ENCODE results near the gene DUS3L.

Gene DUS3L

DNA sequence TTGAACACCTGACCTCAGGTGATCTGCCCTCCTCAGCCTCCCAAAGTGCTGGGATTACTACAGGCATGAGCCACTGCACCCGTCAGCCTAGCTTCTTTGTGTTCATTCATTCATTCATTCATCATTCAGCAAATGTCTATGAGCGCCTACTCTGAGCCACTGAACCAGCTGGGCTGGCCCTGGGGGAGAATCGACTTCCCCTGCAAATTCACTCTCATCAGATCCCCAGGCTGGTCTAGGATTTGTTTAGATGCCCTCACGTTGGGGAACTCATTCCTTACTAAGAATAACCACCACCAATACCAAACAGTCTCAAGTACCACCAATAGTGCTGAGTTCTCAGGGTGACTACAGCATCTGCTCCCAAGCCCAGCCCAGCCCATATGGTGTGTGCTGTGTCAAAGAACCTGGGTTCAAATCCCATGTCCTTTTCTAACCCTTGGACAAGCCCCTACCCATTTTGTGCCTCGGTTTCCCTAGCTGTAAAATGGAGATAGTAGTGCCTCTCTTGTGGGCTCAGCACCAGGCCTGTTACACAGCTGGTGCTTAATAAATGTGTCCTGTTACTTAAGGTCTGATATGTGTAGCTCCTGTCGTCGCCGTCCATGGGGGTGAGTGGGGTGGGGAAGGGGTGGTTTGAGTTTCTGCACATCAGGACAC, 30.7 kb upstream of the DUS3L start:
- no peak for DNase-seq

DNA sequence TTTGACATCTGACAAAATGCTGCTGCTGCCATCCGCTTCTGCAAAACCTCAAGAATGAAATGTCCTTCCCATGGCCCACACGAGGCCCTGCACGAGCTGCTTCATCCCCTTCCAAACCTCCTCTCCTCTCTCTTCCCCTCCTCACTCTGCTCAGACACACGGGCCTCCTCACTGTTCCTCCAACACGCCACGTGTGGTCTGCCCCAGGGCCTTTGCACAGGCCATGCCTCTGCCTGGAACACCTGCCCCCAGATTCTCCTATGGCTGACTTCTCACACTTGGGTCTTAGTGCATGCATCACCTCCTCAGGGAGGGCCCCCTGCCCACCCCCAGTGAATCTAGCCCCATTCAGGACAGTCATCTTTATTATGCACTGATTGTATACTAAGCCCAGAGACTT, 29.8 kb upstream of the DUS3L start:
- DNase-seq: no peak

DNA sequence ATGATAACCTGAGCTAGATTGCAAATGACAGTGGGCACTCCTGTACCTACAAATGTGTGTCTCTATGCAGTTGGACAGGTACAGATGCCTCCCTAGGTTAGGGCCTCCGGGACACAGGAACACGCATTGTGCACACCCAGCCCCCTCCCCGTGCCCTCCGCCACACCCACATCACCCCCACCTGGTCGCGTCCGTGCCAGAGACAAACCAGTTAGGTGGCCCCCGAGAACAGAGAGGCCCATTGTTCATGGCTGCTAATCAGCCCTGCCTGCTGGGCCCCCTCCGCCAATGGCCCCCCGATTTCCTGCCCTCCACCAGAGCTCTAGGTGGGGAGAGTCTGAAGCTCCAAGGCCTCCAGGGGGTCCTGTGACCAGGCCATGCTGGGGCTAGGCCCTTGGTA, 27.6 kb upstream of the DUS3L start:
- no peak for DNase-seq

DNA sequence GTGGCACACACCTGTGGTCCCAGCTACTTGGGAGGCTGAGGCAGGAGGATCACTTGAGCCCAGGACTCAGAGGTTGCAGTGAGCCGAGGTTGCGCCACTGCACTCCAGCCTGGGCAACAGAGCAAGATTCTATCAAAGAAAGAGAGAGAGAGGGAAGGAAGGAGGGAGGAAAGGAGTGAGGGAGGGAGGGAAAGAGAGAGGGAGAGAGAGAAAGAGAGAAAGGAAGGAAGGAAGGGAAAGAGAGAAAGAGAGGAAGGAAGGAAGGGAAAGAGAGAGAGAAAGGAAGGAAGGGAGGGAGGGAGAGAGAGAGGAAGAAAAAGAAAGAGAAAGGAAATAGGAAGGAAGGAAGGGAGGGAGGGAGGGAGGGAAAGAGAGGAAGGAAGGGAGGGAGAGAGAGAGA, 26.3 kb upstream of the DUS3L start:
- DNase-seq: no peak

DNA sequence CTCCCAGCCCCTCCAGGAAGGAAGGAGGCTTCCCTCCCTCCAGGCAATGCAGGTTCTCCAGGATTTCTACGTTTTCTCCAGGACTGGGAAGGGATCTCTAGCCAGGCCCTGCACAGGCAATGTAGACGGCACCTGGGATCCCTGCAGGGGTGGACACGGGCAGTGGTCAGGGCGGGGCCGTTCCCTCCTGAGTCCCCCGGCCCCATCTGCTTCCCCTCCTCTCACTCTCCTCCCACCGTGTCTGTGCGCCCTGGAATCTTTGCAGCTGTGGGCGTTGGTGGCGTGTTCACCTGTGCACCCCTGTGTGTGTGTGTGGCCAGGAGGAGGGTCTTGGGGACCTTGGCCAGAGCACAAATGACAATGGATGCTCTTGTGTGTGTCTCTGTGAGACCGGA, 23.9 kb upstream of the DUS3L start:
- no peak for DNase-seq

DNA sequence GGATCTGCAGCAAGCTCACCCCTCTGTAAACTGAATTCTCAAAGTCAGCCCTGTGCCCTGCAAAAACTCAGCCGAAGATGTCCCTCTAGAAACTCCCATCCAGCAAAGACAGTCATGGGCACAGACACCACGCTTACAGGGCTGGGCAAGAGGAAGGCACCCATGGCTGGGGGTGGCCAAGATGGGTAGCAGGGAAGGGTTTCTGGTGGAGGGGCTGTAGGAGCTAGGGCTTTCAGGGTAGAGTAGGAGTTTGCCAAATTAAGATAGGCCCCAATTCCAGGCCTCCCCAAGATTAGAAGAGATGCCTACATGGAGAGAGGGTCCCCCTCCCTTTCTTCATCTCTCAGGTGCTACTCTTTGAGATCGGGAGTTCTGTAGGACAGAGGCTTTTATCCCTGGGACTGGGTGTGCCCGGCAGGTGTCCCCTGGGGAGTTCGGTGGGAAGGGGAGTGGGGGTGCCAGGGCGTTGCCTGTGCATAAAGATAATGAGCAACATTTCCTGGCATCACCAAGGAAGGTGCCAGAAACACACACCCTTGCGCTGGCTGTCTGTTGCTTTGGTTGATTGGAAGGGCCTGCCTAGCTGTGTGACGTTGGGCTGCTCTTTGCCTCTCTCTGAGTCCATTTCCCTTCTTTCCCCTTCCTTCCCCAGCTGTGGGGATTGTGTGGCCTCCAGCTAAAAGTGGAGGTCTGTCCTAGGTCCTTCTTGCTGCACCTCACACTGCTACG, 23.3 kb upstream of the DUS3L start:
- no peak for DNase-seq

DNA sequence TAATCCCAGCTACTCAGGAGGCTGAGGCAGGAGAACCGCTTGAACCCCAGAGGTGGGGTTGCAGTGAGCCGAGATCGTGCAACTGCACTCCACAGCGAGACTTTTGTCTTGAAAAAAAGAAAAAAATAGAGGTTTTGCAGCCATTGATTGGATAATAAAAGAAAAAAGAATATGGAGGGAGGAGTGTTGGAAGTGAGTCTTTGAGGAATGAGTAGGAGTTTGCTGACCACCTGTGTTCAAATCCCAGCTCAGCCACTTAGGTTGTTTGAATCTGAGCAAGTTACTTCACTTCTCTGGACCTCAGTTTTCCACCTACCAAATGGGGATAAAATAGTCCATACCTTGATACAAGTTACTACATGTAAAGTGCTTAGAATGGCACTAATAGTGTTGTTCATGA, 20.2 kb upstream of the DUS3L start:
- no peak for DNase-seq

DNA sequence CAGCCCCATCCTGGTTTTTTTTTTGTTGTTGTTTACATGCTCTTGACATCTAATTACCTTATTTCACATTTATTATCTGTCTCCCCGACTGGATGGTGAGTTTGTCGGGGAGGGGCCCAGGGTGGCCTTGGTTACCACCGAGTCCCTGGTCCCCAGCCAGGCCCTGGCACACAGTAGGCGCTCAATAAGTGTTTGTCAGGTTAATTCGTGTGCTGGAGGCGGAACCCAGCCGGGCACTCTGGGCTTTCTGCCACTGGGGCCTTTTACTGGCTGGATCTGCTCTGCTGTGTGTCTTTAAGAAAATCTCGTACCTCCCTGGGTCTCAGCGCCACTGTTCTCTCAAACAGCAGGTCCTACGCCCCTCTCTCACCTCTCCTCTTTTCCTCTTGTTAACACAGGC, 18.5 kb upstream of the DUS3L start:
- DNase-seq: no peak

DNA sequence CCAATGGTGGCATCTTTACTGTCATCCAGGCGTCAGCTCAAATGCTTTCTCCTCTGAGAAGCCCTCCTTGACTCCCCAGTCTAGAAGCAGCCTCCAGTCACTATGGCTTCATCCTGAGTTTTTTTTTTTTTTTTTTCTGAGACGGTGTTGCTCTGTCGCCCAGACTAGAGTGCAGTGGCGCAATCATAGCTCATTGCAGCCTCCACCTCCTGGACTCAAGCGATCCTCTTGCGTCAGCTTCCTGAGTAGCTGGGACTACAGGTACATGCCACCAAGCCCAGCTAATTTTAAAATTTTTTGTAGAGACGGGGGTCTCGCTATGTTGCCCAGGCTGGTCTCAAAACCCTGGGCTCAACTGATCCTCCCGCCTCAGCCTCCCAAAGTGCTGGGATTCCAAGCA, 18.1 kb upstream of the DUS3L start:
- DNase-seq: no peak

DNA sequence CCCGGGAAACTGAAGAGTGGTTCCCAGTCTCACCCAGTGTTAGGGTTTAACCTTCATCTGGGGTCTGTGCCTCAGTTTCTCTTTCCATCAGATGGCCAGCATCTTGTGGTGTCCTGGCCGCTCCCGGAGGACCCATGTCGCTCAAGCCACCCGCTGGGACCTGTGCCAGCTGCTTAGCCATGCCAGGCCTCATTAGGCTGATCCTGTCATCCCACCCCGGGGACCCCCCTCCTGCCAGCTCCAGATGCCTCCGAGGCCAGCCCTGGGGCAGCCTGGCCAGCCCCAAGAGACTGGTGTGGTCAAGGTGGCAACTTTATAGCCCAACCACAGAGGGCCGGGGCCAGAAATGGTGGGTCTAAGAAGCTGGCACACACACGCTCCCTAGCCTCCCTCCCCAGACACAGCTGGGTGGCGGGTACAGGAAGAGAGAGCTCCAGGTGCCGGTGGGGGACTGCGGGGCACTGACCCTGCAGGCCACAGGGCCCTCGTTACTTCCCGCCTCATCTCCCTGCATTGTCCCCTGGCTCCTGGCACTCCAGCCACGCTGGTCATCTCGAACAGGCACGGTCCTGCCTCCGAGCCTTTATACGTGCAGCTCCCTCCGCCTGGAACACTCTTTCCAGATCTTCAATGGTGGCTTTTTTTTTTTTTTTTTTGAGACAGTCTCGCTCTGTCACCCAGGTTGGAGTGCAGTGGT, 17.3 kb upstream of the DUS3L start:
- no peak for DNase-seq

DNA sequence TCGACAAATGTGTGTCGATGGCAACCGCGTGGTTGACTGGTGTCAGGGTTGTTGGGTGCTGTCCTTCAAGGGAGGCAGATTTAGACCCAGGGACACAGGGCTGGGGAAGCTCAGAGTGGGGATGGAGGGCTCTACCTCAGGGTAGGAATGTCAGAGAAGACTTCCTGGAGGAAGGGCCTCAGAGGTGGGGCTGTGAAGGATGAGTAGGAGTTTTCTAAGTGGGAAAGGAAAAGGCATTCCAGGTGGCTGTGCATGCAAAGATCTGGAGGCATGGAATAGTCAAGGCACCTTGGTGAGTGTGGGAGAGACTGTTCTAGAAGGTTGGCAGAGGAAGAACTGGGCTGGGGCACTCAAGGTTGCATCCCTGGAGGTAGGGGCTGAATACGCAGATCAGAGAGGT, 15.9 kb upstream of the DUS3L start:
- DNase-seq: no peak

DNA sequence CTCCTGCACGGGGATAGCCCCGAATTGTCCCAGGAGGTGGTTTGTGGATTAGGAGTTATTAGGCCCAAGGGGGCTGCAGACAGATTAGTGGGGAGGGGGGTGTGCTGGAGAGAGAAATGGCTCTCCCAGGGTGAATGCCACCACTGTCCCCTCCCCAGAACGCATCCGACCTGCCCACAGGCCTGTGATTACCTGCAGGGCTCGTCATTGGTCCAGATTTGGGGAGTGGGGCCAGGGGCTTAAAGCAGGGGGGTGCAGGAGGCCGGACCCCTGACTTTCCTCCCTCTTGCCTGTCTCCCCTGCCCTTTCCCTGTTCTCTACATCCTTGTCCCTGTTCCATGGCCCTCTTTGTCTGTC, 15.1 kb upstream of the DUS3L start:
- DNase-seq: no peak

DNA sequence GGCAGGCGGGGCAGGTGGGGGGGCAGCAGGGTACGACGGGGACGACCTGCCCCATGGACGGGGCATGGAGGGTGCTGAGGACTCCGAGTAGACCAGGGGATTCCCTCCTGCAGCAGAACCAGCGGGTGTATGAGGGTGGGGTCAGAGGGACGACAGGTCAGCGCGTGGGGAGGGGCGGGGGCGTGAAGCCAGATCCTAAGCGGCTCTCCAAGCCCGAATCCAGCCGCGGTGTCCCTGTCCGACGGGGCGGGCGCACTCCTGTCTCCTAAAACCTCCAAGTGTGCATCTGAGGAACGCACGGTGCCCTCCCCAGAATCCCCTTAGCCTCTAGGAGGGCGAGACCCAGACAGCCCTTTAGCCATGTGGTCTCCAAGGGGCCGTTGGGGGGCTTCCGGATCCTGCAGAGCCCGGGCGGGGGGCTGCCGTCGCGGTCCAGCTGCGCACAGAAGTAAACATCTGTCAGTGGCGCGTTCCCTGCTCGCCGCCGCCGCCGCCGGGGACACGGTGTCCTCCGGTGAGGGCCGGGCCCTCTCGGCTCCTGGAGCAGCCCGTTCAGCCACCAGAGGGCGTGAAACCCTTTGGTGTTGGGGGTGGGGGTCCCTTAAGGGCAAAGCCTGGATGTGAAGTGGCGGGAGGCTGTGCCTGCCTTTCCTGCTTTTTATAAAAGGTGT, 14.6 kb upstream of the DUS3L start:
- peak; percentile 68 for DNase-seq

DNA sequence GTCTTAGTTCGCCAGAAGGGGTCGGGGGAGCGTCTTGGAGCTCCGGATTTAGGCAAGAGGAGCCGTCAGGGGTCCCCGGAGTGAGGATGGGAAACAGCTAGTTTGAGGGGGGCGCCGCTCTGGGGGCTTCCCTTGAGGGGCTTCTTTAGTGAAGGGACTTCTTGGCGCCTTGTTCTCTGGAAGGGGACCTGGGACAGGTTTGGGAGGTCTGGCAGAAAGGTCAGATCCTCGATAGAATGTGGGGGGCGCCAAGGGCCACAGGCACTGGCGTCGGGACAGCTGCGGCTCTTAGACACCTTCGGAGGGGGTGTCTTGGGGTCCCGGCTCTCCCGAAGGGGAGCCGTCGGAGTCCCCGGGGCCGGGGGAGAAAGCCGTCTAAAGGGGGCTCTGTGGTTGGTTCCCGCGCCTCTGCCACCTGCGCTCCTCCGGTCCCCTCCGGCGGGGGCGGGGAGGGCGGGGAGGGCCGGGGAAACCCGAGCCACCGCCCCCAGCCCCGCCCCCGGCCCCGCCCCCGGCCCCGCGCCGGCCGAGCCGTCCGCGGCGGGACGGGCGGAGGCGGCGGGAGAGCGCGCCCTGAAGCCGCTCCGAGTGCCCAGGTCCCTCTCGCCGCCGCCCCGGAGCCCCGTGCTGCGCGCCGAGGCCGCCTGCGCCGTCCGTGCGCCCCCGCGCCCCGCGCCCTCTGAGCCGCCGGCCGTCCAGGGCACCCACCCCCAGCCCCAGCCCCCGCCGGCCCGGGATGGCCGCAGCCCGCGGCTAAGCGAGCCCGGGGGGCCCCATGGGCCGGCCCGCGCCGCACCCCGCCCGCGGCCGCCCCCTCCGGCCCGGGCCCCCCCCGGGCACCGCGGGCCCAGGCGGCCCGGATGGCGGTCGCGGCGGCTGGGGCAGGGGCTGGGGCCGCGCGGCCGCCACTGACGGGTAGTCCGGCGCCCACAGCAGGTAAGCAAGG, 13.8 kb upstream of the DUS3L start, which contains the start of gene NRTN:
Gene NRTN (plus strand): TSS at position 552 of the 946 bp plus-strand sequence. CDS start 19,099 bp downstream, outside the sequence.
- DNase-seq: peak; percentile 28

DNA sequence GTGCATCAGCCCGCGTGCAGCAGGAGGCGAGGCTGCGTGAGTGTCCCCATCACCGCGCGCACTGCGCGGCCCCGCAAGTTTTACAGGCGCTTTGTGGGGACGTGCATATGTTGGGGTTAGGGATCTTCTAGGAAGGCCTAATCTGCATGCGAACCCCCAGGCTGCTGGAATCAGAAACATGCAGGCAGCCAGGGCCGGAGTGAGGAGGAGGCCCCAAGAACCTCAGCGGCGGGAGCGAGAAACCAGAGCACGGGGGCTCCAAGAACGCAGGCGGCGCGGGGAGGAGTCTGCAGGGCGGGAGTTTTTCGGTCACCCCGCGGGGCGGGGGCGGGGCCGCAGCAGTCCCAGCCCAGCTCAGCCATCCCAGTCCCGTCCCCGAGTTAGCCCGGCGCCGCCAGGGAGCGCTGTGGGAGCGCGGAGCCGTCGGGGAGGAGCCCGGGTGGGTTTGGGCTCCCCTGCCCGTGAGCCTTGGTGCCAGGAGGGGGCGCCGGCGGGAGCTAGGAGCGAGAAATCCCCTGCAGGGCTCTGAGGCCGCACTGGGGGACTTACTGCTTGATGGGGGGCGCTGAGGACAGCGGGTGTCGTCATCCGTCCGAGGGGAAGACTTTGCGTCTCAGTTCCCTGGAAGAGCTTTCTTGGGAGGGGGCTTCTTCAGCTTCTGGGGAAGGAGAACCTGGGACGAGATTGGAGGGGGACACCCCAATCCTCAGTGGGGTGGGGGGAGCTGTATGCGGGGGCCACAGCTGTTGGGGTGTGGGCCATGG, 13.0 kb upstream of the DUS3L start:
- DNase-seq: peak; percentile 90

DNA sequence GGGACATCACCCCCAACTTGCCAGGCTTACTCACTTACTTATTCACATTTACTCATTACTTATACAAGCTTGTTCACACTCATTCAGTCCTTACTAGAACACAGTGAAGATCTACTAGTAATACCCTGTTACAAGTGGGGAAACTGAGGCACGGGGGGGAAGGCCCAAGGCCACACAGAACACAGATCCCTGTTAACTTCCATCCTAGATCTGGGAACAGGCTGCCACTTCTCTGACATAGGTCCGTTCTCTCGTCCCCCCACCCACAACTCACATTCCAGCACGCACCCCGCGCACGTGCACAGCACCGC, 12.4 kb upstream of the DUS3L start:
- no peak for DNase-seq

DNA sequence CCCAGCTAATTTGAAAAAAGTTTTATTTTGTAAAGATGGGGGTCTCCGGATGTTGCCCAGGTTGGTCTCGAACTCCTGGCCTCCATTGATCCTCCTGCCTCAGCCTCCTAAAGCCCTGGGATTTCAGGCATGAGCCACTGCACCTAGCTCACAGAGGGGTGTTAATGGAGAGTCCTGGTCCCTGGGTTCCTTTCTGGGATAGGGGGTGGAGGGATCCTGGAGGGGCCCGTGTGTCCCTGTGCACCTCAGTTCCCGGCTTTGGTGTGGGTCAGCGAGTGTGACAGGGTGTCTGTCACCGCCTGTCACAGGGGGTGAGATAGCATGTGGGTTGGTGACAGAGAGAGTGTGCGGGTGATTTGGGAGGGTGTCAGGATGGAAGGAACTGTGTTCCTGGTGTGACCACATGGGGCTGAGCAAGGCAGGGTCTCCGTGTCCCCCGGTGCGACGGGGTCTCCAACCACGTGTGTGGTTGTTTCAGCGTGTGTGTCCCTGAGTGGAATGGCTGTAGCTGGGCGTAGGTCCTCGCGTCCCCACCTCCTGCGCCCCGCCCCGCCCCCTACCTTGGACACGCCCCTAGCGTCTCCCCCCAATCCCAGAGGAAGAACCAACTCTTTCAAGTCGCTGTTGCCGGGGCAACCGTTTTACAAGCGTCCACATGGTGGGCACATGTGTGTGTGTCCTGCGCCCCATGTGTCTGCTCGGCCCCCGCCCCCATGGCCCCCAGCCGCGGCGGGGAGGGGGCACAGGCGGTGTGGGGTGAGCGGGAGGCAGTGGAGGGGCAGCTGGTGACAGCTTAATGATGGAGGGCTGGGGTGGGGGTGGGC, 11.0 kb upstream of the DUS3L start:
- peak; percentile 62 for DNase-seq

DNA sequence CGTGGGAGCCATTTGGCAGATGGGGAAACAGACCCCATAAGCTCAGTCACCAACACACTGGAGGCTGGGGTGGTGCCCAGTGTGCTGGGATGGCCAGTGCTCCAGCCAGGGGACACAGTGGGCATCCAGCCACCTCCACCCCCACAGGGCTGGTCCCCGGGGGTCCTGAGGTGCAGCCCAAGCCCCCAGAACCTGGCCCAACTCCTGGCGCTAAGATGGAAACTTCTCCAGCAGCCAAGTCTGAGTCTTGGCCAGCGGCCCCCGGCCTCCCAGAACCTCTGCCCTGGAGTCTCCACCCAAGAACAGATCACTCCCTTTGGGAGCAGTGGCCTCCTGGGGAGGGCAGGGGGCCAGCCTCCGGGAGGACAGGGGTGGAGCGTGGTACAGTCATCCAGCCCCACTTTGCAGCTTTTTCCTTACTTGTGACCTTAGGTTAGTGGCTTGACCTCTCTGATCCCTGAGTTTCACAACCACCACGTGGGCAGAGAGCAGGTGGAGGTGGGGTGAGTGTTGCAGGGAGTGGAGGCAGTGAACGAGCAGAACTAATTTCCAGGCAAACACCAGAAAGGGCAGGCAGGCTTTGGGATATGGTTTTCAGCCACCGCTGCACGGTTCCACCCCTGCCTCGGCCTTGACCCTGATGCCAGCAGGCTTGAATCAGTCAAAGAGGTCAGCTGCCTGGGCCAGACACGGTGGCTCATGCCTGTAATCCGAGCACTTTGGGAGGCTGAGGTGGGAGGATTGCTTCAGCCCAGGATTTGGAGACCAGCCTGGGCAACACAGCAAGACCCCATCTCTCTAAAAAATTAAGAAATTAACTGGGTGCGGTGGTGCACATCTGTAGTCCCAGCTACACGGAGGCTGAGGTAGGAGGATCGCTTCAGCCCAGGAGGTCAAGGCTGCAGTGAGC, 9.7 kb upstream of the DUS3L start:
- DNase-seq: no peak
